Stimulated activated CD8-positive, alpha-beta memory T cell treated with anti-CD3 and anti-CD28 coated beads, Interleukin-2, amount 100 ng/mL, for 48 hours (primary cell): ENCODE data around the gene CDX2.

ENCODE experiments used
- DNase-seq, 2 donors: peaks; one replicate each; pipeline ENCODE4 v3.0.0-alpha.2; 2020; ENCODE audit warnings: low read depth in 2 of 2

The CDX2 gene

GRCh38 chr13:27978301-27978968 lies 9.3 kb upstream of the CDX2 start:
- no peak for DNase-seq

- DNase-seq, result no peak
These were observed 8.6 kb upstream of the CDX2 start for GRCh38 chr13:27977476-27978300.

GRCh38 chr13:27976362-27977091 lies 7.4 kb upstream of the CDX2 start:
- DNase-seq, result no peak

GRCh38 chr13:27975564-27976361 lies 6.6 kb upstream of the CDX2 start:
- no peak for DNase-seq

- no peak for DNase-seq
These were observed 5.0 kb upstream of the CDX2 start for GRCh38 chr13:27973961-27974662.

GRCh38 chr13:27973291-27973690 lies 4.2 kb upstream of the CDX2 start:
- no peak for DNase-seq

- DNase-seq, result no peak
These were observed 3.3 kb upstream of the CDX2 start for GRCh38 chr13:27972478-27972820.

- no peak for DNase-seq
These were observed 2.8 kb upstream of the CDX2 start for GRCh38 chr13:27971776-27972477.

- no peak for DNase-seq
These were observed 2.1 kb upstream of the CDX2 start for GRCh38 chr13:27971236-27971645.

- no peak for DNase-seq
These were observed 1.5 kb upstream of the CDX2 start for GRCh38 chr13:27970382-27971235.

- DNase-seq, result no peak
These were observed 733 bp upstream of the CDX2 start for GRCh38 chr13:27969866-27970229.

- no peak for DNase-seq
These were observed 616 bp downstream of the CDX2 start for GRCh38 chr13:27968316-27969081.

- no peak for DNase-seq
These were observed 1.3 kb downstream of the CDX2 start for GRCh38 chr13:27967736-27968315.

GRCh38 chr13:27967203-27967735 lies 1.8 kb downstream of the CDX2 start:
- DNase-seq, result no peak

- no peak for DNase-seq
These were observed 2.4 kb downstream of the CDX2 start for GRCh38 chr13:27966641-27967202.

GRCh38 chr13:27965740-27966640 lies 3.1 kb downstream of the CDX2 start:
- no peak for DNase-seq

GRCh38 chr13:27965343-27965739 lies 3.8 kb downstream of the CDX2 start:
- no peak for DNase-seq
